Fibroblast of the aortic adventitia (primary cell): ENCODE results near the gene FAF2. TPM values are rescaled to one million over a fixed set of nuclear protein-coding genes. Genes with fewer than 3 reads are reported as not detected.

ENCODE experiments used
- DNase-seq: peaks from one replicate; pipeline ENCODE4 v3.0.0-alpha.2; 2010; ENCODE audit warnings: low read depth
- H3K4me3 ChIP-seq: 2 replicates; pipeline ENCODE4 v1.5.1; 2011; ENCODE audit warnings: low read depth, mild to moderate bottlenecking, control low read depth, low read length, moderate library complexity
- CTCF ChIP-seq: IDR thresholded peaks from 2 replicates; pipeline ENCODE4 v1.5.1; 2011; ENCODE audit warnings: mild to moderate bottlenecking, low read length, control low read depth, inconsistent platforms; ENCODE audit not compliant: insufficient read depth
- total RNA-seq: library from RNA; depleted of rRNA; stranded (reverse); fragments of >200 nt; gene quantifications from 2 replicates; pipeline ENCODE4 v1.2.3, GENCODE V29; 2012; ENCODE audit warnings: low replicate concordance

FAF2 gene
- total RNA-seq, 1 donor, result 45.3 TPM

GRCh38 chr5:176515396-176515795 lies 67.2 kb downstream of the FAF2 start:
- DNase-seq, result no peak
- H3K4me3 ChIP-seq, result no peak overlapping the region
- no peak for TF ChIP-seq CTCF

DNA sequence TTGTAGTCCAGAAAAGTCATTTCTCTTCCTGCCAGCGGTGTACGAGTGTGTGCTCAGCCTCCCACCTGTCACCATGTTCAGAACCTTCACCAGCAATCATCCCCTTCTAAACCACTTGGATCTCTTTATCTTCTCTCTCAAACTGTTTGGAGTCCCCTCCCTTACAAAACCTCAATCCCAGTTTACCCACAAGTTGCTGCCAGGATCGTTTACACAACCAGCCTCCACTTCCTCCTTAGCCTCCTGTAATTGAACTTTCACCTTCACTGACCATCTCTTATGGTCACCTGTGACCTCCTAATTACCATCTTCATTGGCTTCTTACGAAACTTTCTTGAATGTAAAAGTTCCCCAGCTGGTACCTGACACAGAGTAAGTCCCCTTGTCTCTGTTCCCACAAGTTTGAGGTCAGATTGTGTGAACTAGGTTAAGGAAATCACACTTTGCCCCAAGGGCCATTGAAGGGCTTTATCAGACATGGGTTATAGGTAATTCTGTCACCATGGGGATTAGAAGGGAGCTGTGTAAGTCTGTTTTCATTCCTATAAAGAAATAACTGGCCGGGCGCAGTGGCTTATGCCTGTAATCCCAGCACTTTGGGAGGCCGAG lies 69.0 kb downstream of the FAF2 start:
- no peak for DNase-seq
- TF ChIP-seq CTCF, result no peak

DNA sequence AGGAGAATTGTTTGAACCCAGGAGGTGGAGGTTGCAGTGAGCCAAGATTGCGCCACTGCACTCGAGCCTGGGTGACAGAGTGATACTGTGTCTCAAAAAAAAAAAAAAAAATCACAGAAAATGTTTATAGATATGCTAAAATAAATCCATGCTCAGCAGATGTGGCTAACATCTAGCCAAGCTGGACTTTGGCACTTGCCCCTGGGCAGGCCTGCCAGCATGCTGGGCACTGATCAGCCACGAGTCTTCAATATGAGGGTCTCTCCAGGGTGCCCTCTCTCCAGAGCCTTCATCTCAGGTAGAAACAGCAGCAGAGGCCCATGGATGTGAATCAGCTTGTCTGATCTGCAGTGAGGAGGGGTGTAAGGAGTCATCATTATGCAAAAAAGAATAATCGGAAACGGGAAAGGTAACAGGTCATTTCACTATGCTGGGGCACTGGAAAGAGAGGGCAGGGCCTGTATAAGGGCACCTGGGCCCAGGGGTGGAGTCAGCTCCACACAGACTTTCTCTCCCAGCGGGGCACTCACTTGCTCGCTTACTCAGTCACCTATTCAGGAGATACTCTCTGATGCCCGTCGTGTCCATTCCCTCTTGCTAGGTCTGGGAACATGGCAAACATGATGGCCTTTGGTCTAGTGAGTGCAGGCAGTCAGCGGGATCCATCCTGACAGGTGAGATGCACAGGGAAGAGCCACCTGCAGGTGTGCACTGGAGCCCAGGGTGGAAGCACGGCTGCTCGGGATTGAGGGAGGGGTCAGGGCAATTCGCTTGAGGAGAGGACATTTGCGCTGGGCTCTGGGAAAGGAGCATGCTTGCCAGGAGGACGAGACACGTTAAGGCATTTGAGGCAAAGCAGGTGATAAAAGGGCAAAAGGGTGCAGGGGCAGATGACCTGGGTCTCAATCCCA lies 71.9 kb downstream of the FAF2 start:
- no peak for DNase-seq
- TF ChIP-seq CTCF, result no peak

More for the DNA sequence above, 69.0 kb downstream of the FAF2 start:
- H3K4me3 ChIP-seq, result no peak overlapping the region

GRCh38 chr5:176521286-176521685 lies 73.1 kb downstream of the FAF2 start:
- DNase-seq, result no peak
- no peak for TF ChIP-seq CTCF
- H3K4me3 ChIP-seq, result no peak overlapping the region

More for the DNA sequence above, 71.9 kb downstream of the FAF2 start:
- no peak overlapping the region for H3K4me3 ChIP-seq

GRCh38 chr5:176521699-176522263 lies 73.6 kb downstream of the FAF2 start:
- no peak for TF ChIP-seq CTCF
- no peak for DNase-seq
- no peak overlapping the region for H3K4me3 ChIP-seq

DNA sequence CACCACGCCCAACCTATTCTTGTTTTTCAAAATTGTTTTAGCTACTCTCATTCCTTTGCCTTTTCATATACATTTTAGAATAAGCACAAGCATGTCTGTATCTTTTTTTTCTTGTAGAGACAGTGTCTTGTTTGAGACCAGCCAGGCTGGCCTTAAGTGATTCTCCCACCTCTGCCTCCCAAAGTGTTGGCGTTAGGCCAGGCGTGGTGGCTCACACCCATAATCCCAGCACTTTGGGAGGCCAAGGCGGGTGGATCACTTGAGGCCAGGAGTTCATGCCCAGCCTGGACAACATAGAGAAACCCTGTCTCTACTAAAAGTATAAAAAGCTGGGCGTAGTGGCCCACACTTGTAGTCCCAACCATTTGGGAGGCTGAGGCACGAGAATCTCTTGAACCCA lies 76.0 kb downstream of the FAF2 start:
- no peak for DNase-seq
- TF ChIP-seq CTCF, result no peak
- H3K4me3 ChIP-seq, result no peak overlapping the region
